GM23338 (cell line): Measurements from ENCODE around the gene KIF15. TPM values are rescaled to one million over a fixed set of nuclear protein-coding genes. Genes with fewer than 3 reads are reported as not detected.

Experiments used
- ATAC-seq: fragments of 200-7000 bp; cut with Tn5 transposase; 3 replicates; pipeline ENCODE4 v1.9.1; 2020
- DNase-seq: peaks from one replicate; pipeline ENCODE4 v3.0.0-alpha.2; 2015; ENCODE audit warnings: low spot score
- H2AFZ ChIP-seq: fragments of 200-600 bp; sonication (generic); 2 replicates; pipeline ENCODE4 v1.8.0; 2016; ENCODE audit warnings: antibody characterized with exemption, mild to moderate bottlenecking, moderate library complexity
- H3F3A ChIP-seq: fragments of 200-600 bp; sonication (generic); replicated peaks from 2 replicates; pipeline ENCODE4 v1.8.0; 2017; ENCODE audit warnings: antibody characterized with exemption, mixed run types, low read depth
- H3K27ac ChIP-seq: fragments of 200-600 bp; sonication (generic); 2 replicates; pipeline ENCODE4 v1.6.1; 2016; ENCODE audit warnings: low read depth
- H3K27me3 ChIP-seq: fragments of 200-600 bp; sonication (generic); 2 replicates; pipeline ENCODE4 v1.8.0; 2016; ENCODE audit warnings: mild to moderate bottlenecking, mixed run types, moderate library complexity; ENCODE audit not compliant: insufficient read depth
- H3K36me3 ChIP-seq: fragments of 200-600 bp; sonication (generic); 2 replicates; pipeline ENCODE4 v1.8.0; 2016; ENCODE audit warnings: mild to moderate bottlenecking; ENCODE audit not compliant: insufficient read depth
- H3K4me1 ChIP-seq: fragments of 200-600 bp; sonication (generic); 2 replicates; pipeline ENCODE4 v1.8.0; 2016; ENCODE audit warnings: mild to moderate bottlenecking, moderate library complexity; ENCODE audit not compliant: insufficient read depth
- H3K4me2 ChIP-seq: fragments of 200-600 bp; sonication (generic); 2 replicates; pipeline ENCODE4 v1.7.1; 2017; ENCODE audit warnings: mixed run types
- H3K4me3 ChIP-seq: fragments of 200-600 bp; sonication (generic); 2 replicates; pipeline ENCODE4 v1.6.1; 2016; ENCODE audit warnings: mixed run types
- H3K79me2 ChIP-seq: fragments of 200-600 bp; sonication (generic); replicated peaks from 2 replicates; pipeline ENCODE4 v1.8.0; 2017; ENCODE audit warnings: mild to moderate bottlenecking; ENCODE audit not compliant: insufficient read depth
- H3K9me2 ChIP-seq: fragments of 200-600 bp; sonication (generic); 2 replicates; pipeline ENCODE4 v1.8.0; 2017; ENCODE audit not compliant: insufficient read depth
- H4K20me1 ChIP-seq: fragments of 200-600 bp; sonication (generic); replicated peaks from 2 replicates; pipeline ENCODE4 v1.8.0; 2017; ENCODE audit warnings: mild to moderate bottlenecking; ENCODE audit not compliant: insufficient read depth
- H3K27ac Mint-ChIP-seq: 2 replicates; pipeline ENCODE4 v1.8.0; 2020; ENCODE audit warnings: inconsistent platforms, mild to moderate bottlenecking, moderate library complexity, mixed read lengths
- H3K27me3 Mint-ChIP-seq: 3 replicates; pipeline ENCODE4 v1.8.0; 2022; ENCODE audit warnings: low read depth, mild to moderate bottlenecking, moderate library complexity, mixed read lengths, inconsistent platforms; ENCODE audit not compliant: insufficient read depth, poor library complexity
- H3K36me3 Mint-ChIP-seq: 3 replicates; pipeline ENCODE4 v1.8.0; 2021; ENCODE audit warnings: low read depth, mild to moderate bottlenecking, inconsistent platforms, moderate library complexity, mixed read lengths
- H3K4me1 Mint-ChIP-seq: 3 replicates; pipeline ENCODE4 v1.8.0; 2020; ENCODE audit warnings: mild to moderate bottlenecking, inconsistent platforms, mixed read lengths
- H3K4me3 Mint-ChIP-seq: 3 replicates; pipeline ENCODE4 v1.8.0; 2021; ENCODE audit warnings: moderate library complexity, mild to moderate bottlenecking, inconsistent platforms, mixed read lengths
- H3K9me3 Mint-ChIP-seq: 3 replicates; pipeline ENCODE4 v1.8.0; 2020; ENCODE audit warnings: moderate library complexity, mild to moderate bottlenecking, inconsistent platforms, mixed read lengths
- POLR2AphosphoS5 ChIP-seq: IDR thresholded peaks from 2 replicates; pipeline ENCODE4 v1.6.1; 2016; ENCODE audit warnings: antibody characterized with exemption, low read depth
- microRNA counts: library from miRNA; unstranded; fragments of <30 nt; microRNA quantifications from one replicate; lab custom pipeline; 2017
- polyA plus RNA-seq: library from polyadenylated mRNA; unstranded; fragments of >200 nt; fragmentation: Nextera tagmentation; extraction: Ambion mirVana; gene quantifications from 2 replicates; pipeline ENCODE4 v1.2.1, GENCODE V29; 2016
- total RNA-seq: library from RNA; depleted of rRNA; stranded (reverse); fragments of >200 nt; shearing (Covaris generic); gene quantifications from 2 replicates; pipeline ENCODE4 v1.2.3, GENCODE V29; 2014; rRNA removed
- TF ChIP-seq, protein P1 (sequence below), 2 experiments: fragments of 200-600 bp in 1 of 2; sonication (generic) in 1 of 2; conservative IDR thresholded peaks; 2 replicates each; pipeline versions ENCODE4 v1.5.1 to v1.6.1; 2016 to 2017; ENCODE audit warnings: antibody characterized with exemption in 2 of 2, low read depth in 2 of 2, mild to moderate bottlenecking in 2 of 2, moderate library complexity in 1 of 2

KIF15 gene
- total and polyA plus RNA-seq, 2 experiments from 2014 or later, result 21.2 to 25.8 TPM

DNA sequence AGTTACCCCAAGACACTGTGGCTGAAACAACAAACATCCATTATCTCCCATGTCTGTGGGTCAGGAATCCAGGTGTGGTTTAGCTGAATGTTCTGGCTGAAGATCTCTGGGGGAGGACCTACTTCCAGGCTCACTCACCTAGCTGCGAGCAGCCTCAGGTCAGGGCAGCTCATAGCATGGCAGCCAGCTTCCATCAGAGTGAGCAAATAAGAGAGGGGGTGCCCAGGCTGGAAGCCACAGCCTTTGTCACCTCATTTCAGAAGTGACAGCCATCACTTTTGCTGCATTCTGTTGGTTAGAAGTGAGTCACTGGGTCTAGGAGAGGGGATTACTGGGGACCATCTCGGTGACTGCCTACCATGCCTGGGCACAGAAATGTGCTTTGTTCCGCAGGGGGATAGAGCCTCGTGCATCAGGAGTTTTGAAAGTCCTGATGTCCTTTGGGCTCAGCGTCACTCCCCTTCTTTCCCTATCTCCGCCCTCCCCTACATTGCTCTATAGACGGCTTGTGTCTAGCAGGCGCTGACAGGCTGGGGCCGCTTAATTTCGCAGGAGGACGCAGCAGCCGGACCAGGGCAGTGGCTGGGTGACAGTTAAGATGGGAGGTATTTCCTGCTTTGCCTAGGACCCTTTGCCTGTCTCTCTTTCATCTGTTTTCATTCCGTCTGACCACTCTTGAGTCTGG is 138.2 kb downstream of the KIF15 start (continued):
- TF ChIP-seq, protein P1, sequence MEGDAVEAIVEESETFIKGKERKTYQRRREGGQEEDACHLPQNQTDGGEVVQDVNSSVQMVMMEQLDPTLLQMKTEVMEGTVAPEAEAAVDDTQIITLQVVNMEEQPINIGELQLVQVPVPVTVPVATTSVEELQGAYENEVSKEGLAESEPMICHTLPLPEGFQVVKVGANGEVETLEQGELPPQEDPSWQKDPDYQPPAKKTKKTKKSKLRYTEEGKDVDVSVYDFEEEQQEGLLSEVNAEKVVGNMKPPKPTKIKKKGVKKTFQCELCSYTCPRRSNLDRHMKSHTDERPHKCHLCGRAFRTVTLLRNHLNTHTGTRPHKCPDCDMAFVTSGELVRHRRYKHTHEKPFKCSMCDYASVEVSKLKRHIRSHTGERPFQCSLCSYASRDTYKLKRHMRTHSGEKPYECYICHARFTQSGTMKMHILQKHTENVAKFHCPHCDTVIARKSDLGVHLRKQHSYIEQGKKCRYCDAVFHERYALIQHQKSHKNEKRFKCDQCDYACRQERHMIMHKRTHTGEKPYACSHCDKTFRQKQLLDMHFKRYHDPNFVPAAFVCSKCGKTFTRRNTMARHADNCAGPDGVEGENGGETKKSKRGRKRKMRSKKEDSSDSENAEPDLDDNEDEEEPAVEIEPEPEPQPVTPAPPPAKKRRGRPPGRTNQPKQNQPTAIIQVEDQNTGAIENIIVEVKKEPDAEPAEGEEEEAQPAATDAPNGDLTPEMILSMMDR (conservative IDR thresholded peaks at IDR 0.05; ENCODE audit: low read depth in 2 of 2), result no peak

DNA sequence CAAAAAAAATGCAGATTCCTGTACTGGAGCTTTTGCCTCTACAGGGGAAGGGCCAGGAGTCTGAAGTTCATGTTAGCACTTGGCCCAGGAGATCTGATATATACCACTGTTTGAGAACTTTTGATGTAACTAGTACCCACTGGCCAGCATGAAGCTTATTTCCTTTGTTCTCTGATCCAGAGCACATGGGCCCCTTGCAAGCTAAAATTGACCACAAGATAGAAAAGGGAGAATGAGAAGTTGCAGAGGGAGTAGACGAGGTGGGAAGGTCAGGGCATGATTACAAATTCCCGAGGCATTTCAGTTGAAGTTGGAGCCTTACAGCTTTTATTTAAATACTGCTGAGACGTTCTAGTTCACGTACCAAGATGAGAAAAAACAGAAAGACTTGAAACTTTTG is 141.0 kb downstream of the KIF15 start:
- no peak for DNase-seq
- Histone ChIP-seq H3K79me2 (no peaks in the 10 kb centered on the region), H2AFZ (peak overlapping the region; percentile 74; the same call in 1 of the 2 replicates), H3K4me1 (no peaks in the 10 kb centered on the region; the same call in 1 of the 2 replicates), H3K27me3 (no peaks in the 10 kb centered on the region), H3K36me3 (no peaks in the 10 kb centered on the region), H3K4me3 (no peak overlapping the region), H3F3A (no peaks in the 10 kb centered on the region), H3K4me2 (no peak overlapping the region), H3K27ac (no peak overlapping the region), H4K20me1 (no peaks in the 10 kb centered on the region), H3K9me2 (no peaks in the 10 kb centered on the region)
- ATAC-seq, result no peak
- Mint-ChIP-seq H3K27me3 (peaks cover 14% of the 10 kb centered on the region), H3K9me3 (peaks cover 3% of the 10 kb centered on the region; the same call in 1 of the 3 replicates), H3K36me3 (no peaks in the 10 kb centered on the region), H3K4me3 (no peak overlapping the region), H3K4me1 (peaks cover 18% of the 10 kb centered on the region), H3K27ac (no peak overlapping the region)
- TF ChIP-seq POLR2AphosphoS5, result no peak

MicroRNAs encoded within 50 kb of the gene (microRNA counts, 767-probe panel; counts per million panel counts)
- not detected for microRNA hsa-miR-564 (lab: Ali Mortazavi, UCI)

Other genes with a start within 250 kb of the KIF15 start
- 14.0 and 17.8 TPM in 2 replicates for gene ZKSCAN7, start 206.6 kb upstream of the KIF15 start, total RNA-seq
- 4.4 and 4.7 TPM in 2 replicates for gene ZKSCAN7, start 206.6 kb upstream of the KIF15 start, polyA plus RNA-seq
- 6.1 and 10.1 TPM in 2 replicates for gene ZNF660, start 176.8 kb upstream of the KIF15 start, total RNA-seq
- 5.4 and 5.9 TPM in 2 replicates for gene ZNF660, start 176.8 kb upstream of the KIF15 start, polyA plus RNA-seq
- gene ZNF197, start 136.8 kb upstream of the KIF15 start, total RNA-seq, result 15.1 and 18.9 TPM in 2 replicates
- 5.6 and 5.9 TPM in 2 replicates for gene ZNF197, start 136.8 kb upstream of the KIF15 start, polyA plus RNA-seq
- 20.9 and 26.2 TPM in 2 replicates for gene ZNF35, start 113.1 kb upstream of the KIF15 start, total RNA-seq
- gene ZNF35, start 113.1 kb upstream of the KIF15 start, polyA plus RNA-seq, result 18.5 and 19.2 TPM in 2 replicates
- gene ZNF502, start 49.1 kb upstream of the KIF15 start, total RNA-seq, result 3.2 and 4.7 TPM in 2 replicates
- gene ZNF502, start 49.1 kb upstream of the KIF15 start, polyA plus RNA-seq, result 1.7 and 2.9 TPM in 2 replicates
- gene ZNF501, start 32.2 kb upstream of the KIF15 start, total RNA-seq, result 6.6 and 8.0 TPM in 2 replicates
- 3.3 and 4.2 TPM in 2 replicates for gene ZNF501, start 32.2 kb upstream of the KIF15 start, polyA plus RNA-seq
- 48.1 and 49.2 TPM in 2 replicates for gene KIAA1143, start 175 bp upstream of the KIF15 start, total RNA-seq
- gene KIAA1143, start 175 bp upstream of the KIF15 start, polyA plus RNA-seq, result 63.9 and 75.4 TPM in 2 replicates
- gene TMEM42, start 100.1 kb downstream of the KIF15 start, total RNA-seq, result 7.4 and 9.0 TPM in 2 replicates
- 13.3 and 14.3 TPM in 2 replicates for gene TMEM42, start 100.1 kb downstream of the KIF15 start, polyA plus RNA-seq
- gene TGM4, start 112.8 kb downstream of the KIF15 start, total RNA-seq, result not detected in 2 replicates
- gene TGM4, start 112.8 kb downstream of the KIF15 start, polyA plus RNA-seq, result not detected in 2 replicates
- 71.7 and 84.2 TPM in 2 replicates for gene ZDHHC3, start 214.4 kb downstream of the KIF15 start, total RNA-seq
- gene ZDHHC3, start 214.4 kb downstream of the KIF15 start, polyA plus RNA-seq, result 27.5 and 28.9 TPM in 2 replicates
- gene EXOSC7, start 214.4 kb downstream of the KIF15 start, total RNA-seq, result 84.8 and 99.4 TPM in 2 replicates
- gene EXOSC7, start 214.4 kb downstream of the KIF15 start, polyA plus RNA-seq, result 114 and 120 TPM in 2 replicates